Purkinje cell (primary cell): Measurements from ENCODE around the gene CHMP2A. TPM values are rescaled to one million over a fixed set of nuclear protein-coding genes. Genes with fewer than 3 reads are reported as not detected.

Source experiments
- polyA plus RNA-seq: library from polyadenylated mRNA; unstranded; fragments of >200 nt; fragmentation: Nextera tagmentation; gene quantifications from 2 replicates; pipeline ENCODE4 v1.2.1, GENCODE V29; 2014

The CHMP2A gene
- polyA plus RNA-seq, result 210 and 234 TPM in 2 replicates

DNA sequence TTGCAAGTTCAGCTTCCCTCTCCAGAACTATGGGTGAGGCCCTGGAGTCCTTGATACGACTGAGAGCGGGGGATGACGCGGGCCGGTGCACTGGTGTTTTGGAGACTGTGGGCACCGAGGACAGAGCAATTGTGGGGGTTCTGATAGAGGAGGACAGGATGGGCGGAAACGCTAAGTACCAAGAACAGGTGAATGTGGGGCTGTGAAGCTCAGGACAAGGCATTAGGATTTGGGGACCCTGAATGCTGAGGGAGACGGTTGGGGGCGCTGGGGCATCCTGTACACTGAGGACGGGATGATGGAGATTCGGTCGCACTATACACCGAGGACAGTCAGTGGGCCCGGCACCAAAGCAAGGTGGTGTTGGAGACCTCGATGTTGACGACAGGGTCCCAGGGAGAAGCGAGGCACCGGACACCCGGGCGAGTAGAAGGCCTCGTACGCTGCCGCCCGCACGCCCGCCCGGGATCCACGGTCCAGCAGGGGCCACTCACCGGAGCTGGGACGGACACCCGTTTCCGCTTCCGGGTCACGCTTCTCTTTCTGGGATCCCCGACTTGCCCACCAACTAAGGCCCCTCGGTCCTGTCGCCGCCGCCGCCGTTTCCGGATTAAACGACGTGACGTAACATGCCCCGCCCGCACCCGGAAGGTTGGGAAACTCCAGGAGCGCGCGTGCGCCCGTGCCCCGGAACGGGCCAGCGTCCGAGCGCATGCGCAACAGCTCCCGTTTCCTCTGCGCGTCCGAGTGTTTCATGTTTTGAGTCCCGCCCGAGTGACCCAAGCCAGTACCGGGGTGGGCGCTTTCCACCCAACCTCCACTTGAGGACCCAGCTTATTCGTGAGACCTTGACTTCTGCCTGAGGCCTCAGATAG lies at the start of gene CHMP2A:
CHMP2A (minus strand) TSS at position 612 of the 875 bp plus-strand sequence. CDS start 893 bp downstream, outside the sequence.

DNA sequence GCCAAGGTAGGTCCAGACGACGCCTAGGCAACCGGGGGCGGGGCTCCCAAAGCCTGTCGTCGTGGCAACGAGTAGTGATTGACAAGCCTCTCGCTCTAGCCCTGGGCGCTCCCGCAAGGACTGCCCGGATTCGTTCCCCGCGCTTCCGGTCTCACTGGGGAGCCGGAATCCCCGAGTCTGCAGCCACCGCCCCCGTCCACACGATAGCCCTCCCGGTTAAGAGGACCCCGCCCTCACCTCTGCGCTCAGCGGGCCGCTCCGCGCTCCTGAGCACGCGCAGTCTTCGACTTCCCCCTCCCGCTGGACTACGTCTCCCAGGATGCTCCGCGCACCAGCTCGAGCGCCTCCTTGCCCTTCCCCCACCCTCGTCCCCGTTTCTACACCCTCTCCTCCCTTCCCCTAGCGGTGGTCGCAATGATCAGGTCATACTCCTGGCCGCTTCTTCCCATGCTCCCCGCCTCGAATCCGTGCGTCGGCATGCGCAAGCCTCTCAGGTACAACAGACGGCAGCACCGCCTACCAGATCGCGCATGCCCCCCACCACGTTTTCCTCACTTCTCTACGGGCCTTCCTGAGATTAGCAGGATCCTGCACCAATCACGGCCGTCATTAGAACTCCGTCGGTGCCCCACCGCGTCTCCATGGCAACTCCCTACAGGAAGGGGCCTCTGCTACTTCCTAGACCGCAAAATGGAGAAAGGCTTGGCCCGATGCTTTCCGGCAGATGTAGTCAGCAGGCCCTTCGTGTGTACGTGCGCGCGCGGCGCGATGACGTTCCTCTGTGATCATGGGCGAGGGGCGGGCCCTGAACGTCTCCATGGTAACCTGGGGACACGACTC lies 18.1 kb upstream of the CHMP2A start, which contains the start of gene MZF1:
MZF1 (minus strand) TSS at position 518 of the 840 bp plus-strand sequence. CDS start 1,946 bp downstream, outside the sequence.

DNA sequence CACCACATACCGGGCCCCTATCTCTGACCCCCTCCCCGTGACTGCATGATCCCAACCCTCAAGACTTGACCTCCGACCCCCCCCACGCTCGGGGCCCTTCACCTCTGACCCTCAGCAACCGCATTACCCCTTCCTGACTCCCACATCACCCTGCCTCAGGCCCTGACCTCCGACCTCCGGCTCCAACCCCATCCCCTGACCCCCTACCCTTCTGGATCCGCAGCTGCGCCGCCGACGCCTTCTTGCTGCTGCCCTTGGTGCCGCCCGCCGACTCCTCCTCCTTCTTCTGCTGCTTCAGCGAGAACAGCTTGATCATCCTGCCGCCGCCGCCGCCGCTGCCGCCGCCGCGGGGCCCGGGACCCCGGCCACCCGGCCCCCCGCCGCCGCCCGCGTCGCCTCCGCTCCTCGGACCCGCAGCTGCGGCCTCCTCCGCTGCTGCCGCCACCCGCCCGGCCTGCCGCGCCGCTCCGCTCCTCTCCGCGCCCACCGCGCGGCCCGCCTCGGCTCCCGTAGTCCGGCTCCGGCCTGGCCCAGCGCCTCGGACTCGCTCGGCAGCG lies 3.2 kb upstream of the CHMP2A start, which contains the start of gene UBE2M:
UBE2M (minus strand) TSS at position 546 of the 557 bp plus-strand sequence; CDS start at position 316, 230 bp downstream.

DNA sequence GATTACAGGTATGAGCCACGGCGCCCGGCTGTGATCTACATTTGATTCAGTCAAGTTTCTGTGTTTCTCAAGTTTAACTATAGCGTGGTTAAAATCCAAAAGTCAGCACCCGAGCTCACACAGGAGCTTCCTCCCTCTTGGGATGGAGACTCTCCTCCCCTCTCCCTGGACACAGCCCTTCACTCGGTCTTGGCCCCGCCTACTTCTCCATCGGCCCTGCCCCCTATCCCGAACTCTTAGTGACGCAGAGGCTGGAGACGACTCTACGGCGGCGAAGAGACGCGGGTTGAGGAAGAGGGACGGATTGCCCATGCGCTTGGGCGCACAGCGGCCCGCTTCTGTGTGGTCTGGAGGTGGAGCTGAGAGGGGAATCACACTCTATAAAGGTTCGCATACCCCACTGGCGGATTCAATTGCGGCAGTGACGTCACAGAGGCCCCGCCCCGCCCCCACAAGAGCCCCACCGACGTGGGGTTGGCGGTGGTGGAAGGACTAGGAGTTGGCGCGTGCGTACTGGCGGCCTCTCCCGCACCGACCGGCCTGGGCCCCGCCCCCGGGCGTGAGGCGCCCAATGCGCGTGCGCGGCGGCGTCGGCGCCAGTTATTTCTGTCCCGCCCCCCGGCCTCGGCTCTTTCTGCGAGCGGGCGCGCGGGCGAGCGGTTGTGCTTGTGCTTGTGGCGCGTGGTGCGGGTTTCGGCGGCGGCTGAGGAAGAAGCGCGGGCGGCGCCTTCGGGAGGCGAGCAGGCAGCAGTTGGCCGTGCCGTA lies 10.9 kb downstream of the CHMP2A start, which contains the start of gene TRIM28:
TRIM28 (plus strand) TSS at position 239 of the 765 bp plus-strand sequence. CDS start 694 bp downstream, outside the sequence.

DNA sequence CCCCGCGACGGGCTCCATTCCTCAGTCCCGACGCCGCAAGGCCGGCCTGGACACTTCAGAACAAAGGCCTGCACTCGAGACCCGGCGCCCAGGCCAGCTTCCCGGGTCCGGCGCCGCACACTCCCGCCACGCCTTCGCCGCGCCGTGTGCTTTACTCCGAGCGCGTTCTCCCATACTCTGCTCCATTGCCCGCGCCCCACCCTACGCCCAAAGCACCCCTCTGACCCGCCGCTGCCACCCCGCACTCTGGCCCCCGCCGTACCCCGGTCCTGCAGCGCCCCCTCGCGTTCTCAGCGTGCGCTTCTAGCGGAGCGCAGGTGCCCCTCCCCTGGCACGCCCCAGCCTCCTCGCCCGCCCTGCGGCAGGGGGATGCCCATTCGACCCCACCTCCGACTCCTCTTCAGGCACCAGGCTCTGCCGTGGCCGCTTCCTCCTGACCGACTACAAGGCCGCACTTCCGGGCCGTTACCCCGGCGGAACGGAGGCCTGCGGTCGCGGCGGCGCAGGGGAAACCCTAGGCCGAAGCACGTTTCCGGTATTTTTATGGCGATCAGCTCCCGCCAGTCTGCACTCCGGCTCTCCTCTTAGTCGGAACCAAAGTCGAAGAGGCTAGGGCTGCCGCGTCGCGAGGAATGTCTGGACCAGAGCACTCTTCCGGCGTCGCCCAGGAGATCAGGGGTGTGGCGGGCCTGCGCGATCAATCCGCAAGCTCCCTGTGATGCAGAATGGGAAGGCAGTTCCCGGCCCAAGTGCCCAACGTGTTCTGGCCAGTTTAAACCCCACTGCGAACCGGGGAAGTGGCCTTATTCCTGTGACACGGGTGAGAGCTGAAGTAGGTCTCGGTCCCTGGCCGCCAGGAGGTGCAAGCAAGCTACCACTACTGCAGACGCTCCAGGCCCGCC lies 35.3 kb downstream of the CHMP2A start, which contains the start of gene ZBTB45:
ZBTB45 (minus strand) TSS at position 456 of the 902 bp plus-strand sequence. CDS start 2,137 bp downstream, outside the sequence.

DNA sequence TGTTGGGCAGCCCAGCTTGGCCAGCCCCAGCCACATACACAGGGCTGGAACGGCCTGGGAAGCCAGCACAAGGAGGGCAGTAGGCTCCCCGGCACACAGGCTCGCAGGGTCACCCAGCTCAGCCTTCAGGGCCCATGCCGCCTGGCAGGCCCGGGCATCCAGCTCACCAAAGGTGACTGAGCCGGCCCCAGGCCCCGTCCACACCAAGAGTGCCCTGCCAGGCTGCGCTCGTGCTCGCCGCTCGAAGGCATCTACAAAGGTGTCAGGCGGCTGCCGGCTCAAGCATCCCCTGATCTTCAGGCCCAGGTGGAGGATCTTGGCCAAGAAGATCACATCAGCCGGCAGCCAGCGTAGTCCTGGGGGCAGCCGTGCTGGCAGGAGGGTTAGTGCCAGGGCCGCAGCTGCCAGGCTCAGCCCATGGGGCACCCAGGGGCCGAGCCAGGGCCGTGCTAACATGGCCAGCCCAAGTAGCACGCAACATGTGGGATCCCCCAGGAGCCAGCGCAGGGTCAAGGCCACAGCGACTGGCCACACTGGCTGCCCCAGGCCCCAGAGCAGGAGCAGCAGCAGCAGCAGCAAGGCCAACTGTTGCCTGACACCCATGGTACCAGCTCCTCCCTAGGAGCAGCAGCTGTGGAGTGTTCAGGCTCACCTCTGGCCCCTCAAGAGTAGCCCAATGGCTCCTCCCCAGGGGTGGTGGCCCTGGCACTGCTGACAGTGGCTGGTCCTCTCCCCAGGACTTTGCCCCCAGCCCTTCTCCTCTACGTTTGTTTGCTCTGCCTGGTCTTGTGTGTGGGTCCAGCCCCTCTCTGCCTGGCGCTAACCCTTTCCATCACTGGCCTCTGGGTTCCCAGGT lies 43.3 kb downstream of the CHMP2A start, which contains the start of gene SLC27A5:
SLC27A5 (minus strand) TSS at position 640 of the 856 bp plus-strand sequence; CDS start at position 603, 37 bp downstream.

Other genes starting within 250 kb of the CHMP2A start
- 113 and 115 TPM in 2 replicates for gene ERVK3-1, start 249.7 kb downstream of the CHMP2A start, polyA plus RNA-seq
- 0.51 TPM in 1 of 2 replicates, not detected in the other for gene ZSCAN22, start 228.1 kb downstream of the CHMP2A start, polyA plus RNA-seq
- 0.66 TPM in 1 of 2 replicates, not detected in the other for gene A1BG, start 201.6 kb downstream of the CHMP2A start, polyA plus RNA-seq
- gene ZNF497, start 192.4 kb downstream of the CHMP2A start, polyA plus RNA-seq, result 0.09 and 0.14 TPM in 2 replicates
- not detected in 2 replicates for gene ZNF837, start 174.1 kb downstream of the CHMP2A start, polyA plus RNA-seq
- 419 and 449 TPM in 2 replicates for gene RPS5, start 167.8 kb downstream of the CHMP2A start, polyA plus RNA-seq
- gene RNF225, start 159.4 kb downstream of the CHMP2A start, polyA plus RNA-seq, result not detected in 2 replicates
- gene ZNF584, start 146.5 kb downstream of the CHMP2A start, polyA plus RNA-seq, result 3.9 and 8.9 TPM in 2 replicates
- gene ZNF132, start 115.0 kb downstream of the CHMP2A start, polyA plus RNA-seq, result 1.0 and 2.4 TPM in 2 replicates
- gene ZNF324B, start 103.5 kb downstream of the CHMP2A start, polyA plus RNA-seq, result 0.07 TPM in 1 of 2 replicates, not detected in the other
- 0.94 and 2.4 TPM in 2 replicates for gene ZNF324, start 88.0 kb downstream of the CHMP2A start, polyA plus RNA-seq
- 1.5 and 2.1 TPM in 2 replicates for gene ZNF446, start 78.8 kb downstream of the CHMP2A start, polyA plus RNA-seq
- 36.9 and 41.6 TPM in 2 replicates for gene SLC27A5, start 43.1 kb downstream of the CHMP2A start, polyA plus RNA-seq
- 0.29 and 0.50 TPM in 2 replicates for gene ZBTB45, start 35.3 kb downstream of the CHMP2A start, polyA plus RNA-seq
- 25.8 and 31.4 TPM in 2 replicates for gene TRIM28, start 11.0 kb downstream of the CHMP2A start, polyA plus RNA-seq
- gene UBE2M, start 3.5 kb upstream of the CHMP2A start, polyA plus RNA-seq, result 6.2 and 12.5 TPM in 2 replicates
- gene MZF1, start 18.2 kb upstream of the CHMP2A start, polyA plus RNA-seq, result 1.3 and 2.5 TPM in 2 replicates